ENCODE results near the gene EIF4H.

DNA sequence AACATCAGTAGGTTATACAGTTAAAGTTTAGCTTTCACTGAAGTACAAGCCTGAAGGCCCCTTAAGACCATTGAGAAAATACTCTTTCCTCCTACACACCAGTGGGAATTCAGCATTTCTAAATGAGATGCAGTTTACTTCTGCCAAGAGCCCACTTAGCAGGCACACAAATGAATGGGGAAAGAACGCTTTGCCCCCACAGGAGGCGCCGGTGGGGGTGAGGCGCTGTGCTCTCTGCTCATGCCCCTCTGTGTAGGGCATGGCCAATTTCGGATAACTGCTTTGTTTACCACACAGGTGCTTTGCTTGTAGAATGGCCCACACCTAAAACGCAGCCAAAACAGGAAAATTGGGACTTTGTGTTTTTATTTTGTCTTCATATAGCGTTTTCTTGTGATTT, 19.8 kb downstream of the EIF4H start:
- TF ChIP-seq EZH2 (IDR thresholded peaks at IDR 0.05), result no peak
- TF ChIP-seq, protein P1, sequence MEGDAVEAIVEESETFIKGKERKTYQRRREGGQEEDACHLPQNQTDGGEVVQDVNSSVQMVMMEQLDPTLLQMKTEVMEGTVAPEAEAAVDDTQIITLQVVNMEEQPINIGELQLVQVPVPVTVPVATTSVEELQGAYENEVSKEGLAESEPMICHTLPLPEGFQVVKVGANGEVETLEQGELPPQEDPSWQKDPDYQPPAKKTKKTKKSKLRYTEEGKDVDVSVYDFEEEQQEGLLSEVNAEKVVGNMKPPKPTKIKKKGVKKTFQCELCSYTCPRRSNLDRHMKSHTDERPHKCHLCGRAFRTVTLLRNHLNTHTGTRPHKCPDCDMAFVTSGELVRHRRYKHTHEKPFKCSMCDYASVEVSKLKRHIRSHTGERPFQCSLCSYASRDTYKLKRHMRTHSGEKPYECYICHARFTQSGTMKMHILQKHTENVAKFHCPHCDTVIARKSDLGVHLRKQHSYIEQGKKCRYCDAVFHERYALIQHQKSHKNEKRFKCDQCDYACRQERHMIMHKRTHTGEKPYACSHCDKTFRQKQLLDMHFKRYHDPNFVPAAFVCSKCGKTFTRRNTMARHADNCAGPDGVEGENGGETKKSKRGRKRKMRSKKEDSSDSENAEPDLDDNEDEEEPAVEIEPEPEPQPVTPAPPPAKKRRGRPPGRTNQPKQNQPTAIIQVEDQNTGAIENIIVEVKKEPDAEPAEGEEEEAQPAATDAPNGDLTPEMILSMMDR (IDR thresholded peaks at IDR 0.05), result no peak
